HepG2 (cell line): Measurements from ENCODE around the gene CAPN12. TPM values are rescaled to one million over a fixed set of nuclear protein-coding genes. Genes with fewer than 3 reads are reported as not detected.

Source experiments
- FOXK2 ChIP-seq: fragments of 450-650 bp; IDR thresholded peaks from 2 replicates; pipeline ENCODE4 v1.6.1; 2016
- IRX3 ChIP-seq: sonication (generic); formaldehyde crosslinking; IDR thresholded peaks from 2 replicates; pipeline ENCODE4 v1.8.1; 2023; ENCODE audit warnings: mild to moderate bottlenecking, low read depth, missing genetic modification reagents, borderline replicate concordance
- ISX ChIP-seq: sonication (generic); formaldehyde crosslinking; conservative IDR thresholded peaks from 2 replicates; pipeline ENCODE4 v1.5.0; 2020; ENCODE audit warnings: missing genetic modification reagents
- KAT2B ChIP-seq: fragments of 150-350 bp; IDR thresholded peaks from 2 replicates; pipeline ENCODE4 v1.6.1; 2014; ENCODE audit warnings: low read depth, low read length, borderline replicate concordance
- KLF12 ChIP-seq: sonication (generic); formaldehyde crosslinking; IDR thresholded peaks from 2 replicates; pipeline ENCODE4 v1.4.0; 2020; ENCODE audit warnings: missing genetic modification reagents, borderline replicate concordance
- MTA3 ChIP-seq: sonication (generic); formaldehyde crosslinking; IDR thresholded peaks from 2 replicates; pipeline ENCODE4 v1.4.0; 2020; ENCODE audit warnings: missing genetic modification reagents
- NFIC ChIP-seq: IDR thresholded peaks from 2 replicates; pipeline ENCODE4 v1.6.1; 2012; ENCODE audit warnings: mild to moderate bottlenecking, low read length, inconsistent platforms
- SOX6 ChIP-seq, 2 experiments: fragments of 450-650 bp in 1 of 2; sonication (generic) in 1 of 2; formaldehyde crosslinking in 1 of 2; IDR thresholded peaks; 2 replicates each; pipeline versions ENCODE4 v1.4.0 to v1.6.1; 2017 to 2020; ENCODE audit warnings: antibody characterized with exemption in 1 of 2, mild to moderate bottlenecking in 1 of 2, missing genetic modification reagents in 1 of 2
- ZBTB1 ChIP-seq: sonication (generic); formaldehyde crosslinking; IDR thresholded peaks from 2 replicates; pipeline ENCODE4 v1.4.0; 2020; ENCODE audit warnings: missing genetic modification reagents, borderline replicate concordance
- ZMAT3 ChIP-seq: sonication (generic); formaldehyde crosslinking; conservative IDR thresholded peaks from 2 replicates; pipeline ENCODE4 v1.7.0; 2021; ENCODE audit warnings: missing genetic modification reagents
- ZNF550 ChIP-seq: sonication (generic); formaldehyde crosslinking; IDR thresholded peaks from 2 replicates; pipeline ENCODE4 v1.4.0; 2020; ENCODE audit warnings: mild to moderate bottlenecking, missing genetic modification reagents, borderline replicate concordance
- ZNF570 ChIP-seq: sonication (generic); formaldehyde crosslinking; IDR thresholded peaks from 2 replicates; pipeline ENCODE4 v1.4.0; 2020; ENCODE audit warnings: mild to moderate bottlenecking, missing genetic modification reagents, borderline replicate concordance
- ZNF703 ChIP-seq: sonication (generic); formaldehyde crosslinking; IDR thresholded peaks from 2 replicates; pipeline ENCODE4 v1.5.1; 2020; ENCODE audit warnings: missing genetic modification reagents, mild to moderate bottlenecking, moderate library complexity, borderline replicate concordance
- ZNF768 ChIP-seq: sonication (generic); formaldehyde crosslinking; IDR thresholded peaks from 2 replicates; pipeline ENCODE4 v1.4.0; 2020; ENCODE audit warnings: missing genetic modification reagents
- polyA plus RNA-seq, 8 experiments: library from polyadenylated mRNA; depleted of rRNA in 3 of 8; stranded (reverse) in 7 of 8; unstranded in 1 of 8; fragments of >200 nt; fragmentation: Illumina TruSeq in 4 of 8; extraction: Trizol in 4 of 8; gene quantifications; 2 replicates each; pipeline versions ENCODE4 v1.2.1 to v1.2.3, GENCODE V29; 2011 to 2016; ENCODE audit warnings: low read depth in 4 of 8, missing spikeins in 1 of 8, mixed read lengths in 1 of 8; ENCODE audit not compliant: insufficient read depth in 1 of 8
- total RNA-seq, 5 experiments: library from RNA; depleted of rRNA; stranded (reverse); fragments of >200 nt; fragmentation: Illumina TruSeq; extraction: Trizol; gene quantifications; 2 replicates each; pipeline ENCODE4 v1.2.3, GENCODE V29; 2016; ENCODE audit warnings: low read depth in 1 of 5
- TF ChIP-seq, protein P1 (sequence below): sonication (generic); formaldehyde crosslinking; IDR thresholded peaks from 2 replicates; pipeline ENCODE4 v1.5.0; 2020; ENCODE audit warnings: missing genetic modification reagents, mild to moderate bottlenecking, borderline replicate concordance
- TF ChIP-seq, protein P2 (sequence below): sonication (generic); formaldehyde crosslinking; IDR thresholded peaks from 2 replicates; pipeline ENCODE4 v1.8.0; 2022; ENCODE audit warnings: missing genetic modification reagents, mild to moderate bottlenecking, inconsistent platforms, borderline replicate concordance
- TF ChIP-seq, protein P3 (sequence below): sonication (generic); formaldehyde crosslinking; IDR thresholded peaks from 2 replicates; pipeline ENCODE4 v1.5.1; 2020; ENCODE audit warnings: missing genetic modification reagents, mild to moderate bottlenecking, borderline replicate concordance
- TF ChIP-seq, protein P4 (sequence below): sonication (generic); formaldehyde crosslinking; conservative IDR thresholded peaks from 2 replicates; pipeline ENCODE4 v1.4.0; 2020; ENCODE audit warnings: missing genetic modification reagents
- TF ChIP-seq, protein P5 (sequence below): sonication (generic); formaldehyde crosslinking; IDR thresholded peaks from 2 replicates; pipeline ENCODE4 v1.4.0; 2020; ENCODE audit warnings: missing genetic modification reagents

CAPN12 gene
- total and polyA plus RNA-seq, 2 of the 13 experiments (the other 11 are each of a cell fraction or from before 2014, with no cell fraction given) = 1.6 to 13.6 TPM

DNA sequence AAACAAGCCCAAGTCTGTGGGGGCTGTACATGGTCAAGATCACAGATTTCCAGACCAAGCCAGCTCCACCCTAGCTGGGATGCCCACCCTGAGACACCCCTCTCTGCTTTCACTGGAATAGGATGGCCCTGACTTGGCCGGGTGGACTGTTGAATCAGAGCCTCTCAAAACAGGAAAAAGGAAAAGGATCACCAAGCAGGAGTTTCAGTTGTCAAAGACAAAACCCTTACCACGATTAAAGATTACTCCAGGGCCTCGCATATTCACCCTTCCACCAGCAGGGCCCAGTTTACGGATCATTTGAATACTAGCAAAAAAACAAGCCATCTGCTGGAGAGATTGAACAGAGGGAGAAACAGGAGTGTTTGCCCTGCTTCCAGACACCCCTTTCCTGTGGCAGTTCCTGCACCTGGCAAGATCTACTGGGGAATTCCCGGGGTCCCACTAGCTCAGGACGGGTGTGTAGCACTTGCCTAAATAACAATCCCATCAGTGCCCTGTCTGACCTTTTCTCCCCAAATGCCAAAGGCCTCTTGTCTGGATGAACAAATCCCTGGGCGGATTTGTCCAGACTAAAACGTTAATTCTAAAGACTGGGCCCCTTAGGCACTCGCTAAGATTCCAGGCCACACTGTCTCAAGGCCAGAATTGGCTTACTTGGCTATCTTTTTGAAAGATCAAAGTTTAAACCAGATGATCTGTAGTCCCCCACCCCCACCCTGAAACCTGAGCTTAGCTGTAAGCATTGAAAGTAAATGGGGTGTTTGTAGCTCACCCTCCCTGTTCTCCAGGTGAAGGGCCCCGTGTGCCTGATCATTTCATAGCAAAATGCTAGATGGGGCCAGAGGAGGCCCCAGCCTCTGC lies 58.4 kb downstream of the CAPN12 start (continued):
- no peak for TF ChIP-seq ZNF550 (CRISPR knock-in tag)
- TF ChIP-seq FOXK2 = no peak
- TF ChIP-seq MTA3 (CRISPR knock-in tag) = no peak
- no peak for TF ChIP-seq KLF12 (CRISPR knock-in tag)
- no peak for TF ChIP-seq KAT2B
- TF ChIP-seq NFIC = 0 out of 2 replicates have a peak, but pooled peaks have one; percentile 20
- TF ChIP-seq, protein P1, sequence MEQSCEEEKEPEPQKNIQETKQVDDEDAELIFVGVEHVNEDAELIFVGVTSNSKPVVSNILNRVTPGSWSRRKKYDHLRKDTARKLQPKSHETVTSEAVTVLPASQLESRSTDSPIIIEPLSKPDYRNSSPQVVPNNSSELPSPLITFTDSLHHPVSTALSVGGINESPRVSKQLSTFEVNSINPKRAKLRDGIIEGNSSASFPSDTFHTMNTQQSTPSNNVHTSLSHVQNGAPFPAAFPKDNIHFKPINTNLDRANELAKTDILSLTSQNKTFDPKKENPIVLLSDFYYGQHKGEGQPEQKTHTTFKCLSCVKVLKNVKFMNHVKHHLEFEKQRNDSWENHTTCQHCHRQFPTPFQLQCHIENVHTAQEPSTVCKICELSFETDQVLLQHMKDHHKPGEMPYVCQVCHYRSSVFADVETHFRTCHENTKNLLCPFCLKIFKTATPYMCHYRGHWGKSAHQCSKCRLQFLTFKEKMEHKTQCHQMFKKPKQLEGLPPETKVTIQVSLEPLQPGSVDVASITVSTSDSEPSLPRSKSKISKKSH (CRISPR knock-in tag) = no peak
- TF ChIP-seq ZNF703 = no peak
- TF ChIP-seq SOX6 (IDR thresholded peaks at IDR 0.05) = no peak
- TF ChIP-seq SOX6 (CRISPR knock-in tag; IDR thresholded peaks at IDR 0.05) = no peak
- no peak for TF ChIP-seq ZMAT3 (CRISPR knock-in tag)
- no peak for TF ChIP-seq IRX3 (CRISPR knock-in tag)
- TF ChIP-seq, protein P2, sequence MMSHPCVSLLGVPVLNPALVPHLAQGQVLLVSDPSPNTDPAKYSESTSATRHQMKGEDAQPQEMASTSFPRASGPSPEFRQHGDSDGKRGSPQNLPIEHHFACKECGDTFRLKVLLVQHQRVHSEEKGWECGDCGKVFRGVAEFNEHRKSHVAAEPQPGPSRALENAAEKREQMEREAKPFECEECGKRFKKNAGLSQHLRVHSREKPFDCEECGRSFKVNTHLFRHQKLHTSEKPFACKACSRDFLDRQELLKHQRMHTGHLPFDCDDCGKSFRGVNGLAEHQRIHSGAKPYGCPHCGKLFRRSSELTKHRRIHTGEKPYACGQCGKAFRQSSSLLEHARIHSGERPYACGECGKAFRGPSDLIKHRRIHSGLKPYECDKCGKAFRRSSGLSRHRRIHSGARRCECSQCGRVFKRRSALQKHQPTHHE (CRISPR knock-in tag) = no peak
- no peak for TF ChIP-seq ZBTB1 (CRISPR knock-in tag)
- no peak for TF ChIP-seq ISX
- TF ChIP-seq, protein P3, sequence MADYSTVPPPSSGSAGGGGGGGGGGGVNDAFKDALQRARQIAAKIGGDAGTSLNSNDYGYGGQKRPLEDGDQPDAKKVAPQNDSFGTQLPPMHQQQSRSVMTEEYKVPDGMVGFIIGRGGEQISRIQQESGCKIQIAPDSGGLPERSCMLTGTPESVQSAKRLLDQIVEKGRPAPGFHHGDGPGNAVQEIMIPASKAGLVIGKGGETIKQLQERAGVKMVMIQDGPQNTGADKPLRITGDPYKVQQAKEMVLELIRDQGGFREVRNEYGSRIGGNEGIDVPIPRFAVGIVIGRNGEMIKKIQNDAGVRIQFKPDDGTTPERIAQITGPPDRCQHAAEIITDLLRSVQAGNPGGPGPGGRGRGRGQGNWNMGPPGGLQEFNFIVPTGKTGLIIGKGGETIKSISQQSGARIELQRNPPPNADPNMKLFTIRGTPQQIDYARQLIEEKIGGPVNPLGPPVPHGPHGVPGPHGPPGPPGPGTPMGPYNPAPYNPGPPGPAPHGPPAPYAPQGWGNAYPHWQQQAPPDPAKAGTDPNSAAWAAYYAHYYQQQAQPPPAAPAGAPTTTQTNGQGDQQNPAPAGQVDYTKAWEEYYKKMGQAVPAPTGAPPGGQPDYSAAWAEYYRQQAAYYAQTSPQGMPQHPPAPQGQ (CRISPR knock-in tag) = no peak
- TF ChIP-seq ZNF768 (CRISPR knock-in tag) = no peak
- TF ChIP-seq ZNF570 = no peak
- TF ChIP-seq, protein P4, sequence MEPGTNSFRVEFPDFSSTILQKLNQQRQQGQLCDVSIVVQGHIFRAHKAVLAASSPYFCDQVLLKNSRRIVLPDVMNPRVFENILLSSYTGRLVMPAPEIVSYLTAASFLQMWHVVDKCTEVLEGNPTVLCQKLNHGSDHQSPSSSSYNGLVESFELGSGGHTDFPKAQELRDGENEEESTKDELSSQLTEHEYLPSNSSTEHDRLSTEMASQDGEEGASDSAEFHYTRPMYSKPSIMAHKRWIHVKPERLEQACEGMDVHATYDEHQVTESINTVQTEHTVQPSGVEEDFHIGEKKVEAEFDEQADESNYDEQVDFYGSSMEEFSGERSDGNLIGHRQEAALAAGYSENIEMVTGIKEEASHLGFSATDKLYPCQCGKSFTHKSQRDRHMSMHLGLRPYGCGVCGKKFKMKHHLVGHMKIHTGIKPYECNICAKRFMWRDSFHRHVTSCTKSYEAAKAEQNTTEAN = no peak
- TF ChIP-seq, protein P5, sequence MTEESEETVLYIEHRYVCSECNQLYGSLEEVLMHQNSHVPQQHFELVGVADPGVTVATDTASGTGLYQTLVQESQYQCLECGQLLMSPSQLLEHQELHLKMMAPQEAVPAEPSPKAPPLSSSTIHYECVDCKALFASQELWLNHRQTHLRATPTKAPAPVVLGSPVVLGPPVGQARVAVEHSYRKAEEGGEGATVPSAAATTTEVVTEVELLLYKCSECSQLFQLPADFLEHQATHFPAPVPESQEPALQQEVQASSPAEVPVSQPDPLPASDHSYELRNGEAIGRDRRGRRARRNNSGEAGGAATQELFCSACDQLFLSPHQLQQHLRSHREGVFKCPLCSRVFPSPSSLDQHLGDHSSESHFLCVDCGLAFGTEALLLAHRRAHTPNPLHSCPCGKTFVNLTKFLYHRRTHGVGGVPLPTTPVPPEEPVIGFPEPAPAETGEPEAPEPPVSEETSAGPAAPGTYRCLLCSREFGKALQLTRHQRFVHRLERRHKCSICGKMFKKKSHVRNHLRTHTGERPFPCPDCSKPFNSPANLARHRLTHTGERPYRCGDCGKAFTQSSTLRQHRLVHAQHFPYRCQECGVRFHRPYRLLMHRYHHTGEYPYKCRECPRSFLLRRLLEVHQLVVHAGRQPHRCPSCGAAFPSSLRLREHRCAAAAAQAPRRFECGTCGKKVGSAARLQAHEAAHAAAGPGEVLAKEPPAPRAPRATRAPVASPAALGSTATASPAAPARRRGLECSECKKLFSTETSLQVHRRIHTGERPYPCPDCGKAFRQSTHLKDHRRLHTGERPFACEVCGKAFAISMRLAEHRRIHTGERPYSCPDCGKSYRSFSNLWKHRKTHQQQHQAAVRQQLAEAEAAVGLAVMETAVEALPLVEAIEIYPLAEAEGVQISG = 0 out of 2 replicates have a peak, but pooled peaks have one; percentile 23
